HG02981 (cell line): ENCODE results near the gene FAM219A.
A peak's percentile ranks its signal among the peaks of the same experiment; 100 is the strongest.

Experiments
- ATAC-seq: cut with Tn5 transposase; IDR thresholded peaks from one replicate; pipeline ENCODE4 v1.9.1; 2021; ENCODE audit warnings: mild to moderate bottlenecking, moderate library complexity; ENCODE audit not compliant: unreplicated experiment

The FAM219A gene, protein sequence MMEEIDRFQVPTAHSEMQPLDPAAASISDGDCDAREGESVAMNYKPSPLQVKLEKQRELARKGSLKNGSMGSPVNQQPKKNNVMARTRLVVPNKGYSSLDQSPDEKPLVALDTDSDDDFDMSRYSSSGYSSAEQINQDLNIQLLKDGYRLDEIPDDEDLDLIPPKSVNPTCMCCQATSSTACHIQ

DNA sequence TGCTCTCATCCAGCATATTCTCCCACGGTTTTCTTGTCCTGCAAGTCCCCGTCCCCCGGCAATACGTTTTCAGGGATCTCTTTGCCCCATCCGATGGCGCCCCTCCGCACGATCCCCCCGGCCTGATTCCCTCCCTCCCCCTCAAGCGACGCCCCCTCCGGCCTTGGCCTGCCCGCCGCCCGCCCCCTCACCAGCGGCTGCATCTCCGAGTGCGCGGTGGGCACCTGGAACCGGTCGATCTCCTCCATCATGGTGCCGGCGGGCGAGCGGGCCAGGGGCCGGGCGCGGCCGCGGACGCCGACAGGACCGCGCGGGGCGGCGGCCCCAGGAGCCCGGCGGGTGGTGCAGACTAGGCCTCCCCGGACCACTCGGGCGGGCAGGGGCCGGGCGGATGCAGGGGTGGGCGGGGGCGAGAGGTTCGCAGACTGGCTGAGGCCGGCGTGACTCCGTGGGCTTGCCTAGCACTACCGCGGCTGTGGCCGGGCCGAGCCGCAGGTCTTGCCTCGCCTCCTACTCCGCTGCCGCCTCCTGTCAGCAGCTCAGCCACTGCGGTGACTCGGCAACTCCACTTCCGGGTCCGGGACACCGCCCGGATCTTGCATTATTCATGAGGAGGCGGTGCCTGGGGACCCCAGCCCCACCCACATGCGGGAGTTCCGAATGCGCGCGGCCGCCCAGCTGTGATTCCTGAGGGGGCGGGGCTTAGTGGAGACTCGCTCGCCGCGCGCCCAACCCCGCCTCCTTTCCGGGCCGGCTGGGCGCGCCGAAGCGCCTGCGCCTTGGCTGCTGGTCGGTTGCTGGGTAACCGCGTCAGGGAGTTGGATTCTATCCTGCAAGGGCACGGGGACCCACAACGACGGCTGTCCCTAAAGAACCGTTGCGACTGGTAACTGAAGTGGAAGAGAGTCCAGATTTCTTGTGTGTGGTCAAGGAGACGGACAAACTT lies at the start of gene FAM219A, which contains the start of gene DNAI1:
FAM219A (minus strand) TSS at position 558 of the 946 bp plus-strand sequence; CDS start at position 251, 307 bp downstream.
DNAI1 (plus strand) TSS at position 793 of the 946 bp plus-strand sequence. CDS start 201 bp downstream, outside the sequence.
- ATAC-seq = peak; percentile 97

DNA sequence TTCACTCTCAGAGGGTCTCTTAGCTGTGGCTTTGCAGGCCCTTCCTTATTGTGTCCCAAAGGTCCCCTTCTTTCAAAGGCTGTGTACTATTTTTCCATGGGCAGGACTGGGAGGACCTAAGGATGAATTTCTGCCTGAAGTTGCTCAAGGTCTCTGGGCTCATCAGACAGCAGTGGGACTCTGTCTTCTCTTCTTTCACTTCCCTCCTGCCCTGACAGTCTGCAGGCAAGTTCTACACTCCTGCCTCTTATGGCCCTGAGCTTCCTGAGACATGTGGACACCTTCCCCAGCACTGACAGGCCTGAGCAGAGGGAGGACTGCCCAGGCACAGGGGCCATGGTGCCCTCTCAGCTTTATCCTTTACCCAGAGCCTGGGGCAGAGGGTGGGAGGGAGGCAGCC lies 49.6 kb upstream of the FAM219A start:
- ATAC-seq = no peak

DNA sequence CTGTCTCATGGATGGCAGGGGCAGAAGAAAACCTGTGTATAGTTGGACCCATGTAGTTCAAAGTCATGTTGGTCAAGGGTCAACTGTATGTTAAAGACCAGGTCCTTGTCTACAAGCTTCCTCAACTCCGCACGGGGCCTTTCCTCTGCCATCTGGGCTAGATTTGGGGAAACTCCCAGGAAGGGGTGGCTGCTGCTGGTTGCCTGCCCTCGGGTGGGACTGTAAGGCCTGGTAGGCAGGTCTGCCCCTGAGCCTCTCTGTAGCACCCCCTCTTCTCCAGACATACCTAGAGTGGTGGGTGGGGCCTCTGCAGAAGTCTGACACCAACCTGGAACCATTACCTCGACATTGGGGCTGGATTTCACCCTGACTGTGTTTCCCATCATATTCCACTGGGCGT lies 49.2 kb upstream of the FAM219A start:
- no peak for ATAC-seq

DNA sequence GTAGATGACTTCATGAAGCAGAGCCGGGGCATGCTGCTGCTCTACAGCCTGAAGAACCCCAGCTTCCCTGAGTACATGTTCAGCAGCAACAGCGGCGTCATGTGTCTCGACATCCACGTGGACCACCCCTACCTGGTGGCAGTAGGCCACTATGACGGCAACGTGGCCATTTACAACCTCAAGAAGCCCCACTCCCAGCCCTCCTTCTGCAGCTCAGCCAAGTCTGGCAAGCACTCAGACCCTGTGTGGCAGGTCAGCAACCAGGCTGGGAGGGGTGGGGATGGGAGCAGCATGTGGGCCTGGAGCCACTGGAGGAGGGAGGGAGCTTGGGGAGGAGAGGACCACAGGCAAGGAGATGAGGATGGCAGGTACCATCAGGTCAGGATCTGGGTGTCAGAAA lies 48.3 kb upstream of the FAM219A start:
- ATAC-seq = no peak

DNA sequence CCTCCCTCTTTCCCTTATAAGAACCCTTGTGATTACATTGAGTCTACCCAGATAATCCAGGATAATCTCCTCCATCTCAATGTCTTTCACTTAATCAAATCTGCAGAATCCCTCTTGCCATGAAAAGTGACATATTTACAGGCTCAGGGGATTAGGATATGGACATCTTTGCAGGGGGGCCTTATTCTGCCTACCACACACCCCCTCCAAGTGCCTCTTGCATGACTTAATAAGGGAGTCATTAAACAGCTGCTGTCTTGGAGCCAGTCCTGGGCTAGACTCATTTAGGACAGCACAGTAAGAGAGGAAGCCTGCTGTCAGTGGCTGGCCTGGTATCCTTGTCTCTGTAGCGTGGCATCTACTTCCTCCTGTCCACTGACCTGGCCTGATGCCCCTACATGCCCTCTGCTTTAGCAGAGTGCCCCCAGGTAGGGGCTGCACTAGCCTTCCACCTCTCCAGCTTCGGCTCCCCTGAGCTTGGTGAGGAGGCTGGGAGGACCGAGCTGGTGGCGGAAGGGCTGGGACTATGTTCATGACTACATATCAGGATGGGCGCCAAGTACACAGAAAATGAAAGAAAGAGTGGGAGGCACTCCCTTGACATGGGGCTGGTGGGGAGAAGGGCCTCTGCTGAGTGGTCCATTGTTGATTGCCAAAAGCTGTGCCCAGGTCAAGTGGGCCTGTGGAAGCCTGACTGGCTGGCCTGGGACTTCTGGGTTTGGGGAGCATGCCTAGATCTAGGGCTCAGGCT lies 47.2 kb upstream of the FAM219A start:
- ATAC-seq = no peak

DNA sequence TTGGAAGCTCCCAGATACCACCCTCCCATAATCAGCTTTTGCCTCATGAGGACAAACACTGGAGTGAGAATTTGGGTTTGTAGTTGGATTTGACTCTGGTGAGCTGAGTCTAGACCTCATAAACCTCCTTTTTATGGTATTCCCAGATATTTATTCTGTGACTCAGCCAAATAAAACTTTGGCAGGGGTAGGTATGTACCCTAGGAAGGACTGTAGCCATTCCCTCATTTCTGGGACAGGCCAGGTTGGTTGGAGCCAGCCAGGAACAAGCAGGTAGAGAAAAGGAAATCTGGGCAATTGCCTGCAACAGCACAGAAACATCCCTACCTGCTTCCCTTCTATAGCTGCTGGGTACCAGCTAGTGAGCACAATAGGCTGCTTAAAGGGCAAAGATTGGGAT lies 45.0 kb upstream of the FAM219A start:
- no peak for ATAC-seq

DNA sequence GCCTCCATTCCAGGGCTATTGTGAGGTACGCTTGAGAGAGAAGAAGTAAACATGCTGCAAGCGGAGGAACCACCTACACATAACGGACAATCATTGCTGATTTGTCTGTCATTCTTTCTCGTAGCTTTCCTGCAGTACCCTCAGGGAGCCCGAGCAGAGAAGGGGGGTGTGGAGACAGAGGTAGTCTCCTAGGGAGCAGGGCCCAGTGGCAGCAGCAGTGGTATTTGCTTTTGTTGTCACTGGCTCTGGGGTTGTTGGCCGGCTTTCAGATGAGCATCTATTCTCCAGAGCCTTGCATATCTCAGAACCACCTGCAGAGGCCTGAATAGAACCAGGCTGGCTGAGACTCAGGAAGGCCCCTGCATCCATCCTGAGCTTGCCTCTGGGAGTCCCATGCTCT lies 44.5 kb upstream of the FAM219A start:
- no peak for ATAC-seq

DNA sequence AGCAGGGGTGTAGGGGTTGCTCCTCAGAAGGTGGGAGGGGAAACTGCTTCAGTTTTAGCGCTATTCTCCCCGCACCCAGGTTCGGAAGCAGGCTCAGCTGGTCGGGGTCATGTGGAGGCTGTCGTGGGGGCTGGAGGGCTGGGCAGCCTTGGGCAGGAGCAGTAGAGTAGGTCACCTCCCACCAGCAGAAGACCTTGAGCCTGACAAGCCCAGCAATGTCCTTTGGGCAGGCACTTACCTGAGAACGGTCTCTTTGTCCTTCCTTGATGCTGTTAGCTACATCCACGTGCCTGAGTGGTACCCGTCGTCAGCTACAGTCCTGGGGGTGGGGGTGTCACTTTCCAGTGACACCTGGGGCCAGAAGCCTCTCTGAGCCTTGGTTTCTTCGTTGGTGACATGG lies 44.1 kb upstream of the FAM219A start:
- no peak for ATAC-seq

DNA sequence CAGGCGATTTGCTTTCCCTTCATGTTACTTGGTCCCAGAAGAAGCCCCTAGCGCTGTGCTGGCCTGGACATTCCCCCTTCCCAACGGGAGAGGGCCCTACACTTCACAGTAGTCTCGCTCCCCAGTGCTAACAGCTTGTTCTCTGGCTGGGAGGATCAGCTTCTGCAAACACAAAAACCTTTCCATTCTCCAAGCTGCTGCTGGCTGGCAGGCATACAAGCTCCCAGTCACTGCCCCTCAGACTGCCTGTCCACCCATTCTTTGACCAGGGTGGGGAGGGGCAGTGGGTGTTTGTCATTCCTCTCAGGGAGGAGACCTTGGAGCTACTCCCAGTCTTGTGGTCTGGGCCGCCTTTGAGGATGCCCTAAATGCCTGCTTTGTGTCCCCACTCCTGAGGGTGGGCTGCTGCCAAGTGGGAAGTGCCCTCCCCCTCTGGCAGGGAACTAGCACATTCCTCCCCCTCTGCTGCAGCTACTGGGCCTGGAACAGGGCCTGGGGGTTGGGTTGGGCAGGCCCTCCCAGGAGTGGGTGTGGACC lies 43.6 kb upstream of the FAM219A start:
- ATAC-seq = no peak

DNA sequence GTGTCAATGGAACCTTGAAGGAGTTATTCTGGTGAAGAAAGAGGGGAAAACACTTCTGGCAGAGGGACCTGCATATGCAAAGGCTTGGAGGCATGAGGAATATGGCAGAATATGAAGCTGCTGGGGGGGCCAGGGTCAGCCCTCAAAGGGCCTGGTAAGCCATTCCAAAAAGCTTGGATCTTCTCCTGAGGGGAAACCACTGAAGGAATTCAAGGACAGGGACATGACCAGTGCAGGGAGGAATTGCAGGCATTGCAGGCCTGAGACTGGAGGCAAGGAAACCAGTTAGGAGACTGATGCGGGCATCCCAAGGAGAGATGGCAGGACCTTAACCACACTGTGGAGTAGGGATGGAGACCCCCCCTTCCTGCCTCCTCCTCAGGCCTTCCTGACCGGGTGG lies 43.0 kb upstream of the FAM219A start:
- no peak for ATAC-seq

DNA sequence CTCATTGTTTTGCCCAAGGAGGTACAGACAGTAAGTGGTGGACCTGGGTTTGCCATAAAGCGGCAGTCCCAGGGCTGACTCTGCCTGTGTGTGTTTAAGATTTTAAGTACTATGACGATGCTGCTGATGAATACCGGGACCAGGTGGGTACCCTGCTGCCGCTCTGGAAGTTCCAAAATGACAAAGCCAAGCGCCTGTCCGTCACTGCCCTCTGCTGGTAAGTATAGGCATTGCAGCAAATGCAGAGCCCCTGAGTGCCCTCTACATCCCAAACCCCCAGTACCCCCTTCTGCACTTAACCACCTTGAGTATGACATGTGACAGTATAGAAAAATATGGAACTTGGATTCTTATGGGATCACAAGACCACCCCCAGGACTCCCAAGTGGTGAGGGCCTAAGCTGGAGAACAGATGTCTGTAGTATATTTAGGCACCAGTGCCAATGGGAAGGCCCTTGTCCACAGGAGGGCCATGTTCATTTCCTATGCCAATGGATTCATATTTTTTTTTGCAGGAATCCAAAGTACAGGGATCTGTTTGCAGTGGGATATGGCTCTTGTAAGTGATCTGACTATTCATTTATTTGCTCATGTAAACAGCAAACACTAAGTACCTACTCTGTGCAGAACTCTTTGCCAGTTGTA lies 42.4 kb upstream of the FAM219A start:
- ATAC-seq = no peak

DNA sequence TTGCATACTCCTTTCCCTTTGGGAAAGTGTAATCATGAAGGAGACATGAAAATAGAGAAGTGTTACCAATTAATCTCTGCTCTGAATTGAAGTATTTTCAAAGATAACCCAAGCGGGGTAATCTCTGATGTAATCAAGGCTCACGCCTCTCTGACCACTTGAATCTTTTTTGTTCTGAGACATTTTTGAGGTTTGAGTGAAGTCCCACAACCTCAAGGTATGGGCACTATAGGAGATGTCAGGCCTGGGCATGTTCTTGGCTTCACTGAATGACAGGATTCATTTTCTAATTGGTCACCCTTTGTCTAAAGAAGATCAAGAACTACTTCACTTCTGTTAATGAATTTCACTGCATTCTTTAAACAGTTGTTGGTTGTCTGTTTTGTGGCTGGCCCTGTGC lies 40.7 kb upstream of the FAM219A start:
- no peak for ATAC-seq

DNA sequence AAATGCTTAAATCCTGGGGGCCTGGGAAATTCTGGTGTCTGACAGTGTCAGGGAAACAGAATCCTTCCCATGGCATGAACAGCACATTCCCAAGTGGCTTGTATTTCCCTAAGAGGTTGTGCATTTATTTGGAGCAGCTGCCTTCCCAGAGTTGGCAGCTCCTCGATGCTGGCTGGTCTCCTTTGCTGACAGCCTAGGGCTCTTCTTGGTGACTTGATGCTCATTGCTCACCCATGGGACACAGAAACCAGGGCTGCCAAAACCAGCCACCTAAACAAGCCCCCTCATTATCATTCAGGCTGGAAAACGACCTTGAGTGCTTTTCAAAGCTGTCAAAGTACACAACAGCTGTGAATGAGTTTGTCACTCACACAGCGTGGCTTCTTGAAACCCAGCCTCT lies 40.2 kb upstream of the FAM219A start:
- no peak for ATAC-seq

DNA sequence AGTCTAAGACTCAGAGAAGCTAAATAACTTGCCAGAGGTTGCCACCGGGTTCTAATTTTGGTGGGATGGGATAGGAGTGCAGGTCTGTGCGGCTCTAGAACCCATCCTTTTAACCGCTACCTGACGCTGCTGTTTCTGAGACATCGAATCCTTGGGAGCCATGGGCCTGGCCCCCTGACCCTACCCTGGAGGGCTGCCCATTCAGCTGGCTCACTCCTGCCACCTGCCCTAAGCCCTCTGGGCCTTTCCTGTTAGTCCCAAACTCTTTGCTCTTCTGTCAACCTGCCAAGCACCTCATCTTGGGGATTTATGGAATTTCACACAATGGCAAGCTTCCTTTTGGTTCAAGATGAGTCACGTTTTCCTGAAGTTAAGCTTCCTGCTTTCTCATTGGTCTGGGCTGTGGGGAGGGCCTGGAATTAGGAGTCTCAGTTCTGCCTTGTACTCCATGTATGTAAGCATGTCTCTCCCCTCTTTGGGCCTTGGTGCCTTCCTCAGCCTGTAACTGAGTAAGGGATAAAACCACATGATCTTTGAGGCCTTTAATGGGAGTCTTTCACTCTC lies 37.9 kb upstream of the FAM219A start:
- no peak for ATAC-seq

DNA sequence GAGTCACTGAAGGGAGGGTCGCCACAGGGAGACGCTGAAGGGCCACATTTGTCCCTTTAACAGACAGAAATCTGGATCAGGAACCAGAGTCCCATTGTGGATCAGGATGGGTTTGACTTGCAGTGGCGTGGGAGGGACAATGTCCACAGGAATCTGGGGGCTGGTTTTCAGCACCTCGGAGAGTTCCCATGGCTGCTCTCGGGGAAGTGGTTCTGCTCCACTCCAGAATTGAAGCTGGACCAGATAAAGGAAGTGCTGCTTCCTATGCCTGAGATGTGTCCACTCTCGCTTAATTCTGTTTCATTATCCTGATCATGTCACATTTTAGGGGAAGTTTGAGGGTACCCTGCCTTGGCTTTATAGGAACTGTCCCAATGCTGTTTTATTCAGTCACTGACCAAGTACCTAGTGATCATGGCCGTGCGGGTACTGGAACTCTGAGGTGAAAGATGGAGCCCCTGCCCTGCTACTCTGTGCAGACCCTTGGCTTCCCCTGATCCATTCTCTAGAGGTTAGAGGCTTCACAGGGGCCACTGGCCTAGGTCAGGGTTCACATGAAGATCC lies 35.7 kb upstream of the FAM219A start:
- no peak for ATAC-seq

DNA sequence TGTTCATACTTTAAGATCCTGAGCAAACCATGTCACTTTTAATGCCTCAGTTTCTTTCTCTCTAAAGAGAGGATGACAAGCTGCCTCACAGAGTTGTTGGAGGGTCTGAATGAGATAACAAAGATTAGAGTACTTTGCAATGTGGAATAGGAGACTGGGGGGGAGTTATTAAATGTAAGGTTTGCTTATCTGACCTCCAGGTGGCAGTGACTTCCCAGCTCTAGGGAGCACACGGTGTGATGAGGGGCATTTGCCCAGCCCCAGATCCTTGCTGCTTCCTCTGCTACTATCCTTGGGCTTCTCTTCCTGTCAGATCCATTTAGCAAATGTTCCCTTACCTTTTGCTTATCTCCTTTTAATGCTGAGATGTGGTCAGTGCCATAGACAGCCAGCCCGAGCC lies 33.7 kb upstream of the FAM219A start:
- no peak for ATAC-seq

DNA sequence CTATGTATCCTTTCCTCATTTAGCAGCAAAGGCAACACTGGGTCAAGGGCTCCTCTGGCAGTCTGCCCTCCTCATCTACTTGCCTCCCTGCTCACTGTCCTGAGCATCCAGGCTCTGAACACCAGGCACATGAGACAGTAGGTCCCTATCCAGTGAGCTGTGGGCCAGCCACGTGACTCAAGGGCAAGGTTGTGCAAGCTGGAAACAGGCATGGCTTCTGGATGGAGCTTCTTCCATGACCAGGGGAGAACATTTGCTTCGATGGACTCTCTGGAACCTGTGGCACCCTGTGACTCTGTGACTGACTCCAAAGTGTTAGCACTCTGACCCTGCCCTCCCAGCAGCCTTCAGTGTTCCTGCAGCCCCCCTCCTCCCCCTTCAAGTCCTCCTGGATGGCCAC lies 33.2 kb upstream of the FAM219A start:
- ATAC-seq = no peak

DNA sequence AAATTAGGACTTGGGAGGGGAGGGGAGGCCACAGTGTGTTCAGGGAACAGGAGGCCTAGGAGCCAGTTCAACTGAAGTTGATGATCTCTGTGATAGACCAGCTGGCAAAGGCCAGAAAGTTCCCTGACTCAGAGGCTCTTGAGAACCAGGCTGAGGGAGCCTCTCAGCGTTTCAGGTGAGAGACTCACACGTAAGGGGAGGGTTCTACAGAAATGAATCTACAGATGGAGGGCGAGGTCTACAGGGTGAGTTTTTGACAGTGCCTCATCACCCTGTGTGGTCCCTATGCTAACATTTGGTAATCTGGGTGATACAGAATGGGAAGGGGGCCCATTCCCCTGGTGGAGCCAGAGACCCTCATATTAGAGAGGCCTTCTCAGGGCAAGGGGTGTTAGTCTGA lies 32.4 kb upstream of the FAM219A start:
- no peak for ATAC-seq

DNA sequence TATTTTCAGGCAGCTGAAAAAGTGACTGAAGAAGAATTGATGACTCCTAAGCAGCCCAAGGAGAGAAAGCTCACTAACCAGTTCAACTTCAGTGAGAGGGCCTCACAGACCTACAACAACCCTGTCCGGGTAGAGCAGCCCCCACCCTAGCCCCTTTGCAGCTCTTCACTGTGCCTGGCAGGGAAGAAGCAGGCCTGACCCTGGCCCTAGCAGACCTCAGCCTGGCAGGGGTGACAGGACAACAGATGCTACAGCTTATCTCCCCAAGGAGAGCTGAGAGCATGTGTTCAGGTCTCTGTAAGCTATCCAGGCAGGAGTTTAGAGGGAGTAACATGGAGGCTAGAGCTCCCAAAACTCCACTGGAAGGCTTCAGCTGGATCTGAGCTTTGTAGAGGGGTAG lies 32.0 kb upstream of the FAM219A start:
- ATAC-seq = no peak

DNA sequence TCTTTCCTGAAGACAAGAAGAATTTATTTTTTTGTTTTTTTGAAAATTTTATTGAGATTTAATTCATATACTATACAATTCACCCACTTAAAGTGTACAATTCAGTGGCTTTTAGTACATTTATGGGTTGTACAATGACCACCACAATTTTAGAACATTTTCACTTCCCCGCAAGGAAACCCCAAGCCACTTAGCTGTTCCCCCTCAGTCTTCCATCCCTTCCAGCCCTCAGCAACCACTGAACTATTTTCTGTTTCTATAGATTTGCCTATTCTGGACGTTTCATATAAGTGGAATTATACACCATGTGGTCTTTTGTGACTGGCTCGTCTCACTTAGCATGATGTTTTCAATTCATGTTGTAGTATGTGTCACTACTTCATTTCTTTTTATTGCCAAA lies 28.2 kb upstream of the FAM219A start:
- ATAC-seq = no peak
